Pancreas (tissue), 10 donors: ENCODE measurements around the gene RASSF4. TPM values are rescaled to one million over a fixed set of nuclear protein-coding genes. Genes with fewer than 3 reads are reported as not detected.
A peak's percentile ranks its signal among the peaks of the same experiment; 100 is the strongest.

Experiments
- ATAC-seq, 4 donors: fragments of 200-7000 bp; cut with Tn5 transposase; one replicate each; pipeline versions ENCODE4 v1.8.0 to v1.9.1; 2020; ENCODE audit warnings: mild to moderate bottlenecking in 4 of 4, moderate library complexity in 4 of 4
- DNase-seq, 6 donors: peaks; one replicate each; pipeline ENCODE4 v3.0.0-alpha.2; 2020
- FAIRE-seq: peaks from 2 replicates; lab custom pipeline; 2012; peaks lifted over from hg19 to GRCh38; lab: Jason Lieb, UNC
- H3K27ac ChIP-seq, 4 donors: fragments of 200-600 bp; sonication (generic); 1 replicate in 3 of 4; 2 replicates in 1 of 4; pipeline versions ENCODE4 v1.5.0 to v1.8.0; 2020
- H3K27me3 ChIP-seq, 4 donors: fragments of 200-600 bp; one replicate each; pipeline ENCODE4 v1.8.0; 2021
- H3K36me3 ChIP-seq, 3 donors: fragments of 200-600 bp; sonication (generic) in 1 of 3; one replicate each; pipeline versions ENCODE4 v1.5.0 to v1.8.0; 2020 to 2021
- H3K4me1 ChIP-seq, 3 donors: fragments of 200-600 bp; one replicate each; pipeline ENCODE4 v1.8.0; 2021
- H3K4me3 ChIP-seq, 4 donors: fragments of 200-600 bp; sonication (generic) in 2 of 4; one replicate each; pipeline versions ENCODE4 v1.5.0 to v1.8.0; 2020 to 2021
- H3K9me3 ChIP-seq, 4 donors: fragments of 200-600 bp; one replicate each; pipeline ENCODE4 v1.8.0; 2021
- CTCF ChIP-seq, 4 donors: fragments of 200-600 bp; sonication (generic) in 3 of 4; IDR thresholded peaks; one replicate each; pipeline versions ENCODE4 v1.5.0 to v1.8.0; 2021; ENCODE audit warnings: antibody characterized with exemption in 4 of 4
- WGBS, 2 donors: extraction: QIAGEN DNeasy Blood & Tissue Kit; methylation state at CpG; one replicate each; pipeline ENCODE4 v1.1.7; 2013; 5-methylcytosine and 5-hydroxymethylcytosine counted together
- intact Hi-C, 3 donors: fragments of 100-400 bp; cut with DNase I; formaldehyde crosslinking; loops; one replicate each; pipeline versions ENCODE4 v1.11.1 to v1.14.2; 2022
- polyA plus RNA-seq, 2 donors: library from polyadenylated mRNA; stranded (reverse); fragments of 200-250 nt; gene quantifications; one replicate each; pipeline ENCODE4 v1.2.3, GENCODE V29; 2013
- total RNA-seq, 6 donors: library from RNA; stranded (reverse); fragmentation: NEBNext Ultra II Directional in 4 of 6; extraction: Animal tissue kit (Norgen Biotek cat#: 25700) in 4 of 6; gene quantifications; one replicate each; pipeline versions ENCODE4 v1.2.1 to v1.2.4, GENCODE V29; 2021 to 2023
- donor health status: healthy with polysubstance abuse.
- donor health status: DM: no; HTN: no; CAD: no; lungs with moderate emphysema.
- donor health status: DM: no; HTN: no; CAD: no.
- donor health status: control.
- donor health status: control.
- donor health status: Bipolar disorder and iron deficiency.
- donor health status: DM: yes; HTN: yes; CAD: no.
- donor health status: DM: no; HTN: no; CAD: no.
- donor health status: DM: no; HTN: no; CAD: no.
- donor health status: DM: yes; HTN: yes; CAD: no.

Gene RASSF4
- total and polyA plus RNA-seq, 8 donors: 13.9 to 100 (median 37.8) TPM

- no peak for FAIRE-seq
- TF ChIP-seq CTCF (IDR thresholded peaks at IDR 0.05): no peak
- peak in 1 of 6 donors; percentile 8 for DNase-seq
- H3K36me3 ChIP-seq: peaks cover 0 to 5% (median 0%) of the 10 kb centered on the region in 3 donors
- WGBS, 2 donors: 93 to 94% methylated on average over 4 of the region's 4 CpGs
- H3K27ac ChIP-seq: peak overlapping the region in 1 of 4 donors; percentile 92
- no peaks in the 10 kb centered on the region for H3K27me3 ChIP-seq
- H3K4me3 ChIP-seq: no peak overlapping the region
- no peak for ATAC-seq
- no peaks in the 10 kb centered on the region for H3K9me3 ChIP-seq
- H3K4me1 ChIP-seq: peaks cover 7 to 13% (median 13%) of the 10 kb centered on the region in 3 donors
- intact Hi-C loops: no loop called here
Measured at GRCh38 chr10:44956717-44957706, 2.6 kb upstream of the RASSF4 start.

GRCh38 chr10:44958196-44958897 lies 1.3 kb upstream of the RASSF4 start:
- DNase-seq: peak in 2 of 6 donors; percentile 53
- H3K4me3 ChIP-seq: peak overlapping the region; percentile 53 to 77 (median 64)

GRCh38 chr10:44958898-44959246 lies 730 bp upstream of the RASSF4 start:
- no peak for TF ChIP-seq CTCF (IDR thresholded peaks at IDR 0.05)
- 1 to 3% methylated on average over 6 of the region's 6 CpGs for WGBS, 2 donors
- H3K36me3 ChIP-seq: peaks cover 0 to 5% (median 0%) of the 10 kb centered on the region in 3 donors
- ATAC-seq: no peak
- H3K27ac ChIP-seq: peak overlapping the region; percentile 82 to 92 (median 90)
- no peak for DNase-seq
- no peak for FAIRE-seq
- peak overlapping the region; percentile 53 to 77 (median 64) for H3K4me3 ChIP-seq
- no peaks in the 10 kb centered on the region for H3K27me3 ChIP-seq
- intact Hi-C loops: no loop called here
- peaks cover 7 to 17% (median 13%) of the 10 kb centered on the region in 3 donors for H3K4me1 ChIP-seq
- no peaks in the 10 kb centered on the region for H3K9me3 ChIP-seq

More at GRCh38 chr10:44958196-44958897, 1.3 kb upstream of the RASSF4 start:
- peaks cover 7 to 13% (median 13%) of the 10 kb centered on the region in 3 donors for H3K4me1 ChIP-seq
- peak overlapping the region; percentile 82 to 92 (median 90) for H3K27ac ChIP-seq
- no peak for TF ChIP-seq CTCF (IDR thresholded peaks at IDR 0.05)
- H3K36me3 ChIP-seq: peaks cover 0 to 5% (median 0%) of the 10 kb centered on the region in 3 donors
- 13% methylated on average over 5 of the region's 5 CpGs for WGBS, 2 donors
- no peak for FAIRE-seq
- ATAC-seq: peak; percentile 69 to 75 (median 72)
- H3K27me3 ChIP-seq: no peaks in the 10 kb centered on the region
- intact Hi-C loops: no loop called here
- H3K9me3 ChIP-seq: no peaks in the 10 kb centered on the region

- H3K4me3 ChIP-seq: peak overlapping the region; percentile 53 to 77 (median 64)
Measured at GRCh38 chr10:44960088-44960460, 472 bp downstream of the RASSF4 start.

More at GRCh38 chr10:44960088-44960460, 472 bp downstream of the RASSF4 start:
- ATAC-seq (no peak), DNase-seq (no peak), FAIRE-seq (no peak)
- Histone ChIP-seq H3K9me3 (no peaks in the 10 kb centered on the region), H3K4me1 (peaks cover 7 to 29% (median 19%) of the 10 kb centered on the region in 3 donors), H3K27ac (peak overlapping the region; percentile 11 to 92 (median 76)), H3K36me3 (peaks cover 0 to 5% (median 0%) of the 10 kb centered on the region in 3 donors), H3K27me3 (no peaks in the 10 kb centered on the region)
- intact Hi-C loops: no loop called here
- WGBS, 2 donors: 39 to 43% methylated on average over 8 of the region's 8 CpGs
- no peak for TF ChIP-seq CTCF (IDR thresholded peaks at IDR 0.05)
